Thyroid gland (tissue), 4 donors: Measurements from ENCODE around the gene MAP3K13.

Experiments used
- POLR2A ChIP-seq, 2 donors: fragments of 450-650 bp; IDR thresholded peaks; one replicate each; pipeline ENCODE4 v1.6.1; 2017; ENCODE audit warnings: antibody characterized with exemption in 2 of 2, mild to moderate bottlenecking in 2 of 2, moderate library complexity in 1 of 2
- TF ChIP-seq, protein P1 (sequence below), 6 experiments: fragments of 200-600 bp in 3 of 6; fragments of 450-650 bp in 3 of 6; sonication (generic) in 3 of 6; IDR thresholded peaks; one replicate each; pipeline ENCODE4 v1.5.1; 2016 to 2019; ENCODE audit warnings: antibody characterized with exemption in 6 of 6, mild to moderate bottlenecking in 2 of 6, inconsistent platforms in 1 of 6, moderate library complexity in 1 of 6

DNA sequence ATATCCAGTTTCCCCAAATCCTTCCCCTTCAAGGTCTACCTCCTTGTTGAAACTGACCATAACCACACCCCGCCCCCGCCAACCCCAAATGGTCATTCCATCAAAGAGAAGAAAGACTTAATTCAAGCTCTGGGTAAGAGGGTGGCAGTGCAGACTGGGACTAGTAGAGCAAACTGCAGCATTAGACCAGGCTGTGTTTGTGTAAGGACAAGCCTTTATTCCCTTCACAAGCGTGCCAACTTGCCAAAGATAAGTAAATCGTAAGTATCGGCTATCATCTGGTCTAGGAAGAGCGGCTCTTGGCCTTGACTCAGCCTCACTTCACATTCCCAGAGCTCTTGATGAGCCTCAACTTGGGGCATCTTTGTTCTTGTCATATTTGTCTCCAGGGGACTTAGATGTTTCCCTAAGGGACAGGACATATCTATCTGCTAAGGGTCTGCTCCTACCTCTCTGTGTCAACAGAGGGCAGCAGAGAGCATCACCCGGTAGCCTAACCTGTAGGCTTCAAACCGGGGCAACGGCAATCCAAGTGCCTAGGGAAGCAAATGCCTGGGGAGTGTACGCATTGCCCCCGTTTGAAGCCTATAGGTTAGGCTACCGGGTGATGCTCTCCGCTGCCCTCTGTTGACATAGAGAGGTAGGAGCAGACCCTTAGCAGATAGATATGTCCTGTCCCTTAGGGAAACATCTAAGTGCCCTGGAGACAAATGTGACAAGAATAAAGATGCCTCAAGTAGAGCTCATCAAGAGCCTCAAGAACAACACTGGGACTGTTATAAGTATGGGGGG lies 8.9 kb upstream of the MAP3K13 start:
- TF ChIP-seq, protein P1, sequence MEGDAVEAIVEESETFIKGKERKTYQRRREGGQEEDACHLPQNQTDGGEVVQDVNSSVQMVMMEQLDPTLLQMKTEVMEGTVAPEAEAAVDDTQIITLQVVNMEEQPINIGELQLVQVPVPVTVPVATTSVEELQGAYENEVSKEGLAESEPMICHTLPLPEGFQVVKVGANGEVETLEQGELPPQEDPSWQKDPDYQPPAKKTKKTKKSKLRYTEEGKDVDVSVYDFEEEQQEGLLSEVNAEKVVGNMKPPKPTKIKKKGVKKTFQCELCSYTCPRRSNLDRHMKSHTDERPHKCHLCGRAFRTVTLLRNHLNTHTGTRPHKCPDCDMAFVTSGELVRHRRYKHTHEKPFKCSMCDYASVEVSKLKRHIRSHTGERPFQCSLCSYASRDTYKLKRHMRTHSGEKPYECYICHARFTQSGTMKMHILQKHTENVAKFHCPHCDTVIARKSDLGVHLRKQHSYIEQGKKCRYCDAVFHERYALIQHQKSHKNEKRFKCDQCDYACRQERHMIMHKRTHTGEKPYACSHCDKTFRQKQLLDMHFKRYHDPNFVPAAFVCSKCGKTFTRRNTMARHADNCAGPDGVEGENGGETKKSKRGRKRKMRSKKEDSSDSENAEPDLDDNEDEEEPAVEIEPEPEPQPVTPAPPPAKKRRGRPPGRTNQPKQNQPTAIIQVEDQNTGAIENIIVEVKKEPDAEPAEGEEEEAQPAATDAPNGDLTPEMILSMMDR (IDR thresholded peaks at IDR 0.05): peak; percentile 30 to 81 (median 64)
- no peak for TF ChIP-seq POLR2A (IDR thresholded peaks at IDR 0.05)
